D721Med (cell line): ENCODE results near the gene ERGIC1.

Experiments used
- DNase-seq: peaks from one replicate; pipeline ENCODE4 v3.0.0; 2011; ENCODE audit warnings: low spot score; ENCODE audit not compliant: insufficient read length
- FAIRE-seq: peaks from 2 replicates; lab custom pipeline; 2011; peaks lifted over from hg19 to GRCh38; lab: Jason Lieb, UNC
- TF ChIP-seq, protein P1 (sequence below): IDR thresholded peaks from 2 replicates; pipeline ENCODE4 v1.5.1; 2012; ENCODE audit warnings: mild to moderate bottlenecking, control low read depth; ENCODE audit not compliant: insufficient read depth; ENCODE audit errors: missing control alignments

The ERGIC1 gene

DNA sequence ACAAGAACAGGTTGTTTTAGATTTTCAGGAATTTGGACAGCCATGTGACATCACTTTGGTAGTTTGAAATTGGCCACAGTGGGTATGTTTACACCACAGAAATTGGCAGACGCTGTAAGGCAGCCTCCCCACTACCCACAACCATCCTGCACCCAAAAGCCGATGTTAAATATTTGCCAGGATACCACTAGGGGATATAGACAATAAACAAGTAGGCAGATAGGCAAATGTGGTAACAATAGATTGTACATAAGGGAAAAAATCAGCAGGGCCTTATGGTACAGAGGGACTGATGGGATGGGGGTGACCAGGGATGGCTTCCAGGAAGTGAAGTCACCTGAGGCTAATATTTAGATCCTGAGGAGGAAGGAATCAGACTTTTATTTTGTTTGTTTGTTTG lies 31.9 kb upstream of the ERGIC1 start:
- FAIRE-seq = no peak
- TF ChIP-seq, protein P1, sequence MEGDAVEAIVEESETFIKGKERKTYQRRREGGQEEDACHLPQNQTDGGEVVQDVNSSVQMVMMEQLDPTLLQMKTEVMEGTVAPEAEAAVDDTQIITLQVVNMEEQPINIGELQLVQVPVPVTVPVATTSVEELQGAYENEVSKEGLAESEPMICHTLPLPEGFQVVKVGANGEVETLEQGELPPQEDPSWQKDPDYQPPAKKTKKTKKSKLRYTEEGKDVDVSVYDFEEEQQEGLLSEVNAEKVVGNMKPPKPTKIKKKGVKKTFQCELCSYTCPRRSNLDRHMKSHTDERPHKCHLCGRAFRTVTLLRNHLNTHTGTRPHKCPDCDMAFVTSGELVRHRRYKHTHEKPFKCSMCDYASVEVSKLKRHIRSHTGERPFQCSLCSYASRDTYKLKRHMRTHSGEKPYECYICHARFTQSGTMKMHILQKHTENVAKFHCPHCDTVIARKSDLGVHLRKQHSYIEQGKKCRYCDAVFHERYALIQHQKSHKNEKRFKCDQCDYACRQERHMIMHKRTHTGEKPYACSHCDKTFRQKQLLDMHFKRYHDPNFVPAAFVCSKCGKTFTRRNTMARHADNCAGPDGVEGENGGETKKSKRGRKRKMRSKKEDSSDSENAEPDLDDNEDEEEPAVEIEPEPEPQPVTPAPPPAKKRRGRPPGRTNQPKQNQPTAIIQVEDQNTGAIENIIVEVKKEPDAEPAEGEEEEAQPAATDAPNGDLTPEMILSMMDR = no peak
- no peak for DNase-seq

DNA sequence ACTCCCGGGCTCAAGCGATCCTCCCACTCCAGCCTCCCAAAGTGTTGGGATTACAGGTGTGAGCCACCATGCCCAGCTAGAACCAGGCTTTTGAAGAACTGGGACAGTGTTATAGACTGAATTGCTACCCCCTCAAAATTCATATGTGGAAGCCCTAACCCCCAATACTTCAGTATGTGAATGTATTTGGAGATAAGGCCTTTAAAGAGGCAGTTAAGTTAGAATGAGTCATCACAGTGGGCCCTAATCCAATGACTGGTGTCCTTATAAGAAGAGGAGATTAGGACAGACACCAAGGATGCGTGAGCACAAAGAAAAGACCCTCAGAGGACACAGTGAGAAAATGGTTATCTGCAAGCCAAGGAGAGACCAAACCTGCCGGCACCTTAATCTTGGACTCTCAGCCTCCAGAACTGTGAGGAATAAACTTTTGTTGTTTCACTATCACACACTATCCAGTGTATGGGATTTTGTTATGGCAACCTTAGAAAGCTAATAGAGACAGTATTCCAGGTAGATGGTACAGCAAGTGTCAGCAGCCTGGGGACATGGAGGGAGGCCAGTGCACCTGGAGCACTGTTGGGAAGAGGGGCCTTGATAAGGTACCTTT lies 31.4 kb upstream of the ERGIC1 start:
- FAIRE-seq (no peak), DNase-seq (no peak)
- TF ChIP-seq, protein P1 = no peak

DNA sequence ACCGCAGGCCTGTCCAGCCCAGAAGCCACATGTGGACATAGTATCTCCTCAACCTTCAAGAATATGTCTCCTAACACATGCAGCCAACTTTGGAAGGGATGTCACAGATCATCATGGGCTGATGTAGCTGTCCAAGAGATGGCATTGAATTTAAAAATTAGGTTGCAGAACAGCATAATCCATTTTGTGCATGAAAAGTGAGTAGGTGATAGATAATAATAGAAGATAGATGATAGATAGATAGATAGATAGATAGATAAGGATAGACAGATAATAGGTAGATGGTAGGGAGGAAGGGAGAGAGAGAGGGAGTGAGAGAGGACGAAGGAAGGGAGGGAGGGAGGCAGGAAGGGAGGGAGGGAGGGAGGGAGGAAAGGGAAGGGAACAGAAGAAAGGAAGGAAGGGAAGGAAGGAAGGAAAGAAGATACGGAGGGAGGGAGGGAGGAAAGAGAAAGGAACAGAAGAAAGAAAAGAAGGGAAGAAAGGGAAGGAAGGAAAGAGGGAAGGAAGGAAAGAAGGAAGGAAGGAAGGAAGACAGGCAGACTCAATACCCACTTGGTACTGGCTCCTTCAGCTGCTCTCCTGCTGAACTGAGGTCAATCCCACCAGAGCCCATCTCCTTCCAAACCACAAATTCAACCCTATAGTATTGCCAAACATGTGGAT lies 28.9 kb upstream of the ERGIC1 start:
- TF ChIP-seq, protein P1 = no peak
- DNase-seq (no peak), FAIRE-seq (no peak)

DNA sequence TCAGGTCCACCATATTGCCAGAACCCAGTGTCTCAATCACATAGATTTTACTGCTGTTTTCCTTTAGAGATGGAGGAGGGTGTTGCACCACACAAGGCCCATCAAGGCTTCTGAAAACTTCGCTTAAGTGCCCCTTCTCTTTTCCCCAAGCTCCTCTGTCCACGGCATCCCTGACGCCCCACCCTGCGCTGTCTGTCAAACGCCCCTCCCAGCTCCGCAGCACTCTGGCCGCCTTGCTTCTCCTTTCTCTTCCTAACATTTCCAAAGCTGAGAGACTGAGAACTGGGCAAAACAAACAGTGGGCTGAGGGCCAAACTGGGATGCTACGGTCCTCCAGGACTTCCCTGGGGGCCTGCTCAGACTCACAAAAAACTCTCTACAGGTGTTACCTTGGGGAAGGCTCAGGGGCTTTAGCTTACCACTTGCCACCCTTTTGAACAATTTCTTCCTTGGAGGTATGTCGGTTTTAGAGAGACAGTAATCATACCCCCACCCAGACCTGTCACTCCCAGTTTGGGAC lies 28.3 kb upstream of the ERGIC1 start:
- no peak for DNase-seq
- no peak for FAIRE-seq
- TF ChIP-seq, protein P1 = no peak

DNA sequence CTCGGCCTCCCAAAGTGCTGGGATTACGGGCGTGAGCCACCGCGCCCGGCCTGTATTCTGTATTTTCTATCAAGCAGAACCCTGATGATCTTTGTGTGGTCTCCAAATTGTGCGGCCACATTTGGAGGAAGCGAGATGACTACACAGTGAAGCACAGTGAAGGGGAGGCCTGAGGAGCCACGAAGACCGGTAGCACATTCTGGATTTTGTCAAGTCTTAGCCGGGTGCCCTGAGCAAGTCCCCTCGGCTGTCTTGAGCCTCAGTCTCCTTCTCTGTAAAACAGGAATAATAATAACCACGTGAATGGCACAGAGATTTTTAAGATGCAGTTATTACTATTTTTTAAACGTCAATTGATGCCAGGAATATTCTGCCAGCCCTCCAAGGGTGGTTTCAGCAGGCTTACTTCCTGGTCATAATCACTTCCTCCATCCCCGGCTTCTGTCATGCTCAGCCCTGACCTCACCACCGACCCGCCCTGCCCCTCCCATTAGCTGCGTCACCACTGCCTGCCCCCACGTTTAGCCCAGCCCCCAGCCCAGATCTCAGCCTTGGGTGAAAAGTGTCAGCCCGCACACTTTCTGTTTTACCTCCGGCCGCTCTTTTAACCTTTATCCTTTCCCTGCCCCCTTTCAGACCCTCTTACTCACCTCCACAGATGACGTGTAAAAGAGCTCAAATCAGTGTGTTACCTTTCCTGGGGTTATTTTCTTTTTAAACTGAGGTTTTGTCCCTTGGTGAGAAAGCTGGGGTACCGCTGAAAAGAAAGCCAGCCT lies 27.0 kb upstream of the ERGIC1 start:
- TF ChIP-seq, protein P1 = no peak
- FAIRE-seq (no peak), DNase-seq (no peak)

DNA sequence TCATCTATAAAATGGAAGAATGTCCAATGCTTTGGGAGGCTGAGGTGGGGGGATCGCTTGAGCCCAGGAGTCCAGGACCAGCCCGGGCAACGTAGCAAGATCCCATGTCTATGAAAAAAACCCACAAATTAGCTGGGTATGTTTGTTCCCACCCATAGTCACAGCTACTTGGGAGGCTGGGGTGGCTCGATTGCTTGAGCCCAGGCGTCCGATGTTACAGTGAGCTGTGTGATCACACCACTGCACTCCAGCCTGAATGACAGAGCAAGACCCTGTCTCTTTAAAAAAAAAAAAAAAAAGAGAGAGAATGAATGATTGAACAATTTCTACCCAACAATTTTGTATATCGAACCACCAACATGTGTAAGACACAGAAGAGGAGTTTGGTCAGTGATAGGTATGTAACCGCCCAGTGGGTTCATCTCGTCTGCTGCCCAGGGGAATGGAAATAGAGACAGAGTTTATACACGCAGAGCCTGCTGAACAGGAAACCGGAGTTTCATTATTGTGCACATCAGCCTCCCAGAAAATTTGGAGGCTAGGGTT lies 26.2 kb upstream of the ERGIC1 start:
- no peak for DNase-seq

More for the DNA sequence above, 26.2 kb upstream of the ERGIC1 start:
- TF ChIP-seq, protein P1 = no peak
- no peak for FAIRE-seq
